Smooth muscle cell (in vitro differentiated cells): ENCODE data around the gene SLC26A11. TPM values are rescaled to one million over a fixed set of nuclear protein-coding genes. Genes with fewer than 3 reads are reported as not detected.

Experiments used
- DNase-seq: peaks from one replicate; lab custom pipeline; 2025; ENCODE audit not compliant: unreplicated experiment; lab: John Stamatoyannopoulos, UW
- H2AFZ ChIP-seq: fragments of 200-600 bp; sonication (generic); 2 replicates; pipeline ENCODE4 v1.6.0; 2016; ENCODE audit warnings: antibody characterized with exemption, low read depth, mild to moderate bottlenecking
- H3F3A ChIP-seq: fragments of 200-600 bp; sonication (generic); 2 replicates; pipeline ENCODE4 v1.6.0; 2017; ENCODE audit warnings: antibody characterized with exemption, low read depth
- H3K27ac ChIP-seq: fragments of 200-600 bp; sonication (generic); 2 replicates; pipeline ENCODE4 v1.5.1; 2016; ENCODE audit warnings: low read depth, mild to moderate bottlenecking
- H3K27me3 ChIP-seq: fragments of 200-600 bp; sonication (generic); 2 replicates; pipeline ENCODE4 v1.6.1; 2016; ENCODE audit warnings: low read depth, mild to moderate bottlenecking
- H3K36me3 ChIP-seq: fragments of 200-600 bp; sonication (generic); 2 replicates; pipeline ENCODE4 v1.5.1; 2016; ENCODE audit warnings: low read depth
- H3K4me1 ChIP-seq: fragments of 200-600 bp; sonication (generic); 2 replicates; pipeline ENCODE4 v1.5.1; 2016; ENCODE audit warnings: low read depth
- H3K4me2 ChIP-seq: fragments of 200-600 bp; sonication (generic); 2 replicates; pipeline ENCODE4 v1.6.0; 2016; ENCODE audit warnings: mild to moderate bottlenecking
- H3K4me3 ChIP-seq: fragments of 200-600 bp; sonication (generic); 2 replicates; pipeline ENCODE4 v1.5.1; 2016; ENCODE audit warnings: mild to moderate bottlenecking
- H3K79me2 ChIP-seq: fragments of 200-600 bp; sonication (generic); 2 replicates; pipeline ENCODE4 v1.6.0; 2016; ENCODE audit warnings: low read depth, mild to moderate bottlenecking
- H3K9ac ChIP-seq: fragments of 200-600 bp; sonication (generic); 2 replicates; pipeline ENCODE4 v1.6.0; 2016; ENCODE audit warnings: low read depth
- H3K9me3 ChIP-seq: fragments of 200-600 bp; sonication (generic); replicated peaks from 2 replicates; pipeline ENCODE4 v1.5.1; 2016; ENCODE audit warnings: low read depth
- H4K20me1 ChIP-seq: fragments of 200-600 bp; sonication (generic); 2 replicates; pipeline ENCODE4 v1.6.0; 2016; ENCODE audit warnings: low read depth
- CTCF ChIP-seq: fragments of 200-600 bp; sonication (generic); IDR thresholded peaks from 2 replicates; pipeline ENCODE4 v1.5.1; 2017; ENCODE audit warnings: borderline replicate concordance, mild to moderate bottlenecking, antibody characterized with exemption; ENCODE audit not compliant: insufficient read depth, poor library complexity, severe bottlenecking
- WGBS: methylation state at CpG from one replicate; pipeline ENCODE4 v1.1.7; 2016; ENCODE audit warnings: low lambda C conversion rate; 5-methylcytosine and 5-hydroxymethylcytosine counted together
- polyA plus RNA-seq: library from polyadenylated mRNA; unstranded; fragments of >200 nt; fragmentation: Nextera tagmentation; extraction: Ambion mirVana; gene quantifications from 2 replicates; pipeline ENCODE4 v1.2.1, GENCODE V29; 2016
- total RNA-seq: library from RNA; depleted of rRNA; stranded (reverse); fragments of >200 nt; gene quantifications from 2 replicates; pipeline ENCODE4 v1.2.3, GENCODE V29; 2014

Gene SLC26A11
- total and polyA plus RNA-seq, 2 experiments from 2014 or later: 8.2 to 12.2 TPM

DNA sequence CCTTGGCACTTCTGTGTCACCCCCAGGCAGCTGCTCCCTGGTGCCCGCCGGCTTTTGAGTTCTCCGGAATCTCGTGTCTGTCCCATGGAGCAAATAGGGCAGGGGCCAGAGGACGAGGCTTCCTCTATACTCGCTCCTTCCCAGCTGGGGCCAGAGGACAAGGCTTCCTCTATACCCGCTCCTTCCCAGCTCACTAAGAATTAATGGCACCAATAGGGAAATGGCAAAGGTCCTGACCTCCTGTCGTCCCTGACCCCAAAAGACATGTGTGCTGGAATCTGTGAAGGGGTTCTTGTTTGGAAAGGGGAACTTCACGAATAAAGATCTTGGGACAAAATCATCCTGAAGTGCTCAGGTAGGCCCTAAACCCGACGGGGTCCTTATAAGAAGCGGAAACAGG lies 7.7 kb upstream of the SLC26A11 start:
- no peaks in the 10 kb centered on the region for H3F3A ChIP-seq
- H3K27me3 ChIP-seq: no peaks in the 10 kb centered on the region
- no peak for TF ChIP-seq CTCF
- no peaks in the 10 kb centered on the region for H3K9me3 ChIP-seq
- no peak overlapping the region for H3K4me3 ChIP-seq
- no peaks in the 10 kb centered on the region for H3K4me1 ChIP-seq
- peaks cover 2% of the 10 kb centered on the region for H4K20me1 ChIP-seq
- no peak overlapping the region for H3K27ac ChIP-seq
- 98% methylated on average over 12 of the region's 12 CpGs for WGBS
- no peak for DNase-seq
- H3K9ac ChIP-seq: no peak overlapping the region
- H3K4me2 ChIP-seq: no peak overlapping the region
- no peaks in the 10 kb centered on the region for H3K36me3 ChIP-seq
- H2AFZ ChIP-seq: no peak overlapping the region
- H3K79me2 ChIP-seq: no peaks in the 10 kb centered on the region

DNA sequence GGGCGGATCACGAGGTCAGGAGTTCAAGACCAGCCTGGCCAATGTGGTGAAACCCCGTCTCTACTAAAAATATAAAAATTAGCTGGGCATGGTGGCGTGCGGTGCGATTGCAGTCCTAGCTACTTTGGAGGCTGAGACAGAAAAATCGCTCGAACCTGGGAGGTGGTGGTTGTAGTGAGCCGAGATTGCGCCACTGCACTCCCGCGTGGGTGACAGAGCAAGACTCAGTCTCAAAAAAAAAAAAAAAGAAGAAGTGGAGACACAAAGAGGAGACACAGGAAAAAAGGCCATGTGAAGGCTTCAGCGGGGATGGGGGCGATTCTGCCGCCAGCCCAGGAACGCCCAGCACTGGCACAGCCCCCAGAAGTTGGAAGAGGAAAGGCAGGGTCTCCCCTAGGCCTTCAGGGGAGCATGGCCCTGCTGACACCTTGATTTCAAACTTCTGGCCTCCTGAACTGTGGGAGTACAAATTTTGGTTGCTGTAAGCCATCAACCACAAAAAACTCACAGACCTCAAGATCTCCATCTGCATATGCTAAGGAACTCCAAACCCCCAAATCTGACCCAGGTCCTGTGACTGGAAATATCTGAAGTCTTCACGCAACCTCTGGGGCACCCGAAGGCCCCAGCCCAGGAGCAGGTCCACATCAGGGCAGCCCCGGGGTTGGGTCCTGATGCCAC lies 7.1 kb upstream of the SLC26A11 start:
- 98% methylated on average over 19 of the region's 19 CpGs for WGBS
- Histone ChIP-seq H3K27ac (no peak overlapping the region), H3K4me1 (no peaks in the 10 kb centered on the region), H3K9me3 (no peaks in the 10 kb centered on the region), H3K79me2 (peaks cover 3% of the 10 kb centered on the region), H2AFZ (no peak overlapping the region), H3F3A (no peaks in the 10 kb centered on the region), H3K27me3 (no peaks in the 10 kb centered on the region), H3K4me2 (no peak overlapping the region), H3K9ac (no peak overlapping the region), H3K4me3 (no peak overlapping the region), H4K20me1 (peaks cover 8% of the 10 kb centered on the region), H3K36me3 (no peaks in the 10 kb centered on the region)
- no peak for DNase-seq
- no peak for TF ChIP-seq CTCF

DNA sequence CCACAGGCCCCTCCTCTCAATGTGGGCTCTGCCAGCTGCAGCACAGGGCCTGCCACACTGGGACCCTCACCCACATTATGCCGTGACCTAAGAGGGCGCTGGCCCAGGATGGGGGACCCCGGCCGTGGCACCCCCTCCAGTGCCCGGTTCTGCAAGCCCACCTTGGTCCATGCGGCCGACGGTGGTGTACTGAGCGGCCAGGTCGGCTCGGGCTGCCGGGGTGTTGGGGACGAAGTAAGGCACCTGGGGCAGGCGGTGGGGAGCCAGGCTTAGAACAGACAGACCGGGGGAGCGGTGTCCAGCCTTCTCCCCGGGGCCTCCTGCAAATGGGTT lies 6.6 kb upstream of the SLC26A11 start:
- Histone ChIP-seq H3K4me3 (no peak overlapping the region), H3K4me2 (no peak overlapping the region), H3K79me2 (peaks cover 4% of the 10 kb centered on the region), H3K27ac (no peak overlapping the region), H3K9me3 (no peaks in the 10 kb centered on the region), H3F3A (no peaks in the 10 kb centered on the region), H3K9ac (no peak overlapping the region), H2AFZ (no peak overlapping the region), H3K27me3 (no peaks in the 10 kb centered on the region), H3K36me3 (no peaks in the 10 kb centered on the region), H3K4me1 (no peaks in the 10 kb centered on the region), H4K20me1 (peaks cover 13% of the 10 kb centered on the region)
- TF ChIP-seq CTCF: no peak
- WGBS: 99% methylated on average over 16 of the region's 17 CpGs
- no peak for DNase-seq
